ENCODE measurements around the gene SORBS2. TPM values are rescaled to one million over a fixed set of nuclear protein-coding genes. Genes with fewer than 3 reads are reported as not detected.
A peak's percentile ranks its signal among the peaks of the same experiment; 100 is the strongest.

The SORBS2 gene
- total and polyA plus RNA-seq, 2 of the 8 experiments (the other 6 are each of a cell fraction or from before 2014, with no cell fraction given), result 73.0 to 87.1 TPM

DNA sequence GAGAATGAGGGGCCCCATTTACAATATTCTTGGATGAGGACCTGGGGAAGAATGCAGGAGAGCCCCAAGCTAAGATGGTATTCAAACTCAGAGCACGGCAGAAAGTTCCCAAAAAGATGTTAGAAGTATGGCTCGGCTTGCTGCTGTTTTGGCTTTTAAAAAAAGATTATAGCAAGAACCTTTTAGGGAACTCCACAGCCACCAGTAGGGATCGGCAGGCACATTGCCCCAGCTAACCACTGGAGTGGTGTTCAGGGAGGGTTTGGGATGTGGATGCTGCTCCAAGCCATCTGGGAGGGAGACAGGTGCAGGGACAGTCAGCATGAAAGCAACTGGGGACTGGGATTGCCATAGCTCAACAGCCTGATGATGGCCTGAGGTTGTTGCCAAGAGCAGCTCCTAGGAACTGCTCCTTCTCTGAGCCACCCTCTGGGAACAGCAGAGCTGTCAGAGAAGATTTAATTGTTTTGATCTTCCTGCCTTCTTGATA lies 63.0 kb downstream of the SORBS2 start:
- no peak overlapping the region for H3K14ac ChIP-seq (ENCODE audit: insufficient read length)
- H3K4me1 ChIP-seq (replicated peaks in 1 of 4; ENCODE audit: control insufficient read depth in 3 of 4, insufficient read depth in 4 of 4, low read length in 3 of 4), result peaks cover 0 to 3% (median 1%) of the 10 kb centered on the region in 4 experiments; a peak in 4 of 7 replicates
- H2BK5ac ChIP-seq (ENCODE audit: low read depth, low read length), result no peak overlapping the region
- H3K18ac ChIP-seq (ENCODE audit: extremely low read depth, low read length), result no peak overlapping the region
- H2BK120ac ChIP-seq (replicated peaks; ENCODE audit: low read depth, low read length), result no peak overlapping the region
- H3K23ac ChIP-seq (ENCODE audit: insufficient read length), result no peak overlapping the region
- no peaks in the 10 kb centered on the region for H3K27me3 ChIP-seq (replicated peaks in 1 of 4; ENCODE audit: control insufficient read depth in 3 of 4, extremely low read depth in 1 of 4, insufficient read depth in 3 of 4, low read length in 3 of 4)
- peaks cover 0 to 38% of the 10 kb centered on the region in 2 experiments; a peak in 2 of 4 replicates for H3K79me2 ChIP-seq (ENCODE audit: control insufficient read depth in 1 of 2, insufficient read depth in 2 of 2, low read length in 2 of 2)
- ChIA-PET CTCF (ENCODE audit: partially characterized antibody) (interaction anchor here (0.6 to 2.0 kb wide), 4 partner anchors 23 to 273 kb away, joined by 3 to 6 read pairs (median 3); no protein-coding TSS in a partner anchor), POLR2A (ENCODE audit: partially characterized antibody) (interaction anchor here (1.0 to 1.5 kb wide), 3 partner anchors 11 to 15 kb away, joined by 3 to 7 read pairs (median 3); no protein-coding TSS in a partner anchor)
- 0 out of 2 replicates have a peak overlapping the region, but pooled peaks have one; percentile 77 for H2AK5ac ChIP-seq (ENCODE audit: low read depth, low read length)
- H3K9me3 ChIP-seq (ENCODE audit: insufficient read depth in 2 of 2, low read depth in 1 of 2, low read length in 1 of 2), result no peaks in the 10 kb centered on the region; a peak in 1 of 4 replicates
- H3K4ac ChIP-seq (replicated peaks; ENCODE audit: insufficient read length, low read depth, low read length), result peak overlapping the region; percentile 63
- H4K20me1 ChIP-seq (replicated peaks in 1 of 2; ENCODE audit: control insufficient read depth in 1 of 2, insufficient read depth in 2 of 2, low read length in 2 of 2), result no peaks in the 10 kb centered on the region
- peak overlapping the region; percentile 25 for H4K91ac ChIP-seq (replicated peaks; ENCODE audit: insufficient read length, low read length)
- no peaks in the 10 kb centered on the region for H3K36me3 ChIP-seq (ENCODE audit: control insufficient read depth in 2 of 4, insufficient read depth in 4 of 4, low read length in 3 of 4)
- no peak overlapping the region for H2AFZ ChIP-seq (ENCODE audit: low read length)
- H4K8ac ChIP-seq (ENCODE audit: extremely low read depth, insufficient read depth, low read length), result no peak overlapping the region
- H3K23me2 ChIP-seq (ENCODE audit: low read depth, low read length), result no peaks in the 10 kb centered on the region
- WGBS, 2 experiments (ENCODE audit: extremely low coverage in 1 of 2, insufficient coverage in 1 of 2, insufficient read length in 1 of 2, insufficient replicate concordance in 2 of 2, low coverage in 1 of 2, low lambda C conversion rate in 2 of 2, missing lambda C conversion rate in 1 of 2), result 87% methylated on average over 3 of the region's 3 CpGs; no CpG with 5 or more reads in 1 of the 2 experiments
- no peak overlapping the region for H4K5ac ChIP-seq (ENCODE audit: insufficient read length, low read depth, low read length)
- DNase-seq (ENCODE audit: low read depth in 1 of 2, low spot score in 2 of 2) (no peak), FAIRE-seq (no peak)
- no peak overlapping the region for H2BK15ac ChIP-seq (ENCODE audit: low read length)
- no peak overlapping the region for H3K27ac ChIP-seq (ENCODE audit: low read depth, low read length)
- H3K4me2 ChIP-seq (ENCODE audit: insufficient read depth in 1 of 2, low read depth in 2 of 2, low read length in 2 of 2), result no peak overlapping the region
- H3K79me1 ChIP-seq (ENCODE audit: low read depth, low read length), result peaks cover 2% of the 10 kb centered on the region; the same call in 1 of the 2 replicates
- no peak overlapping the region for H3K4me3 ChIP-seq (ENCODE audit: extremely low read depth in 1 of 4, insufficient read depth in 2 of 4, low read depth in 3 of 4, low read length in 4 of 4)
- H3K56ac ChIP-seq (replicated peaks; ENCODE audit: insufficient read length, low read depth, low read length), result no peak overlapping the region
- 0 out of 2 replicates have a peak overlapping the region, but pooled peaks have one; percentile 38 for H2BK20ac ChIP-seq (ENCODE audit: low read length)
- H2BK12ac ChIP-seq (ENCODE audit: low read depth, low read length), result 0 out of 2 replicates have a peak overlapping the region, but pooled peaks have one; percentile 29
- no peak overlapping the region for H3K9ac ChIP-seq (replicated peaks in 1 of 4; ENCODE audit: extremely low read depth in 1 of 4, low read depth in 3 of 4, low read length in 3 of 4)
- TF ChIP-seq ASH2L (IDR thresholded peaks at IDR 0.05; ENCODE audit: low read length), result no peak
- TF ChIP-seq ATF2 (IDR thresholded peaks at IDR 0.05; ENCODE audit: low read length), result no peak
